ENCODE measurements around the gene NALCN. TPM values are rescaled to one million over a fixed set of nuclear protein-coding genes. Genes with fewer than 3 reads are reported as not detected.

Gene NALCN
- total and polyA plus RNA-seq, 2 of the 8 experiments (the other 6 are each of a cell fraction or from before 2014, with no cell fraction given): 0.26 to 0.54 TPM

- TF ChIP-seq CHD7 (IDR thresholded peaks at IDR 0.05; ENCODE audit: insufficient replicate concordance, low read length): no peak
- TF ChIP-seq ZNF274 (IDR thresholded peaks at IDR 0.05; ENCODE audit: borderline replicate concordance, extremely low read depth, low read length): no peak
- TF ChIP-seq HDAC6 (IDR thresholded peaks at IDR 0.05; ENCODE audit: low read depth, low read length): no peak
- no peak for TF ChIP-seq RXRA (IDR thresholded peaks at IDR 0.05; ENCODE audit: insufficient read depth, low read depth, low read length)
- TF ChIP-seq SP1 (IDR thresholded peaks at IDR 0.05; ENCODE audit: low read depth, low read length): no peak
- no peak for TF ChIP-seq SAP30 (IDR thresholded peaks at IDR 0.05; ENCODE audit: insufficient read depth, insufficient replicate concordance, low read length)
- no peak for TF ChIP-seq MAFK (IDR thresholded peaks at IDR 0.05; ENCODE audit: low read depth, low read length)
- no peak for TF ChIP-seq RAD21 (IDR thresholded peaks at IDR 0.05 in 1 of 2, conservative IDR thresholded peaks at IDR 0.05 in 1 of 2; ENCODE audit: low read depth in 2 of 2, low read length in 2 of 2)
- TF ChIP-seq SP4 (IDR thresholded peaks at IDR 0.05; ENCODE audit: low read length): no peak
- no peak for TF ChIP-seq MAX (IDR thresholded peaks at IDR 0.05)
These were observed 390.8 kb downstream of the NALCN start (continued) for GRCh38 chr13:101025519-101025918.

Measured in H1 (cell line).